ENCODE results near the gene CEP95. TPM values are rescaled to one million over a fixed set of nuclear protein-coding genes. Genes with fewer than 3 reads are reported as not detected.

CEP95 gene
- total and polyA plus RNA-seq, 2 of the 13 experiments (the other 11 are each of a cell fraction or from before 2014, with no cell fraction given): 65.9 to 68.8 TPM

DNA sequence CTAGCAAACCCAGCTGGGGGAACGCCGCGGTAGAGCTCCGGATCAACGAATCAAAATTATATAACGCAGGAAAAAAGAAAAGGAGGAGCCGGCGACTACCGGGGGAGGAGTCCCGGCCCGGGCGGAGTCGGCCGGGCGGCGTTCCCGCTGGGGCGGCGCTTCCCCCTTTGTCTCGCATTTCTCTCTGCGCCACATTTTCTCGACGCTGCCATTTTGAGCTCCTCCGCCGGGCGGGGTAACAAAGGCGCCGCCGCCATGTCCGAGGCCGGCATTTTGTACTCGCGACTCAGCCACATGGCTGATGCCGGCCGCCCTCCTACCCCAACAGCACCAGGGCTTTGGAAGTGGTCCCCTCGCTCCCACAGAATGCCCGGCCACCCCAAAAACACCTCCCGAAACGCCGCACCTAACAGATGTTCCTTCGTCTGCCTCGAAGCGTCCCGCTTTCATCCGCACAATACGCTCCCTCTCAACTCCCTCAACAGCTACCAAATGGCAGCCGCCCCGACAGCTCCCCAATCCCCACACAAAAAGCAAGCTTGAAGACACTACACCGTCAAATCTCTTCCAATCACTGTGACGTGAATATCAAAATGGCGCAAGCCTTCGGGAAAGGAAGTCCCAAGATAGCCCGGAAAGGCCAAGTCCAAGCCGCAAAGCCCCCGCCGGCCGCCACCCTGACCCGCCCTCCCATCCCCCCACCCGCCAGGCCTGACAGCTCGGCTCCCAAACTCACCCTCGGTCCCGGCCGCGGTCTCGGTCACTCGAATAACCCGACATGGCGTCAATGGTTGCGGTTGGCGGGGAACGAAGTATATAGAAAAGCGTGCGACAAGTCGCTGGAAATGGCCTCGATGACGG is 1.2 kb upstream of the CEP95 start (continued):
- TF ChIP-seq, protein P1, sequence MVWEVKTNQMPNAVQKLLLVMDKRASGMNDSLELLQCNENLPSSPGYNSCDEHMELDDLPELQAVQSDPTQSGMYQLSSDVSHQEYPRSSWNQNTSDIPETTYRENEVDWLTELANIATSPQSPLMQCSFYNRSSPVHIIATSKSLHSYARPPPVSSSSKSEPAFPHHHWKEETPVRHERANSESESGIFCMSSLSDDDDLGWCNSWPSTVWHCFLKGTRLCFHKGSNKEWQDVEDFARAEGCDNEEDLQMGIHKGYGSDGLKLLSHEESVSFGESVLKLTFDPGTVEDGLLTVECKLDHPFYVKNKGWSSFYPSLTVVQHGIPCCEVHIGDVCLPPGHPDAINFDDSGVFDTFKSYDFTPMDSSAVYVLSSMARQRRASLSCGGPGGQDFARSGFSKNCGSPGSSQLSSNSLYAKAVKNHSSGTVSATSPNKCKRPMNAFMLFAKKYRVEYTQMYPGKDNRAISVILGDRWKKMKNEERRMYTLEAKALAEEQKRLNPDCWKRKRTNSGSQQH (CRISPR knock-in tag; IDR thresholded peaks at IDR 0.05; ENCODE audit: low read depth): 0 out of 2 replicates have a peak, but pooled peaks have one; percentile 64
- TF ChIP-seq HOXA9 (CRISPR knock-in tag; IDR thresholded peaks at IDR 0.05; ENCODE audit: borderline replicate concordance) (no peak), ZNF572 (CRISPR knock-in tag; IDR thresholded peaks at IDR 0.05) (no peak), SCMH1 (CRISPR knock-in tag; IDR thresholded peaks at IDR 0.05; ENCODE audit: borderline replicate concordance) (no peak), IKZF4 (CRISPR knock-in tag; IDR thresholded peaks at IDR 0.05; ENCODE audit: borderline replicate concordance, low read depth, not compliant biosample characterization) (peak; percentile 14), MTA1 (CRISPR knock-in tag; IDR thresholded peaks at IDR 0.05; ENCODE audit: borderline replicate concordance) (no peak; the same call in 1 of the 2 replicates), ERF (CRISPR knock-in tag; IDR thresholded peaks at IDR 0.05) (peak; percentile 70; the same call in 1 of the 2 replicates), REL (CRISPR knock-in tag; conservative IDR thresholded peaks at IDR 0.05) (0 out of 2 replicates have a peak, but pooled peaks have one; percentile 17), KAT8 (CRISPR knock-in tag; IDR thresholded peaks at IDR 0.05) (peak; percentile 79), ZNF639 (CRISPR knock-in tag; conservative IDR thresholded peaks at IDR 0.05) (0 out of 2 replicates have a peak, but pooled peaks have one; percentile 21), TRIM22 (IDR thresholded peaks at IDR 0.05) (no peak)
- TF ChIP-seq, protein P2, sequence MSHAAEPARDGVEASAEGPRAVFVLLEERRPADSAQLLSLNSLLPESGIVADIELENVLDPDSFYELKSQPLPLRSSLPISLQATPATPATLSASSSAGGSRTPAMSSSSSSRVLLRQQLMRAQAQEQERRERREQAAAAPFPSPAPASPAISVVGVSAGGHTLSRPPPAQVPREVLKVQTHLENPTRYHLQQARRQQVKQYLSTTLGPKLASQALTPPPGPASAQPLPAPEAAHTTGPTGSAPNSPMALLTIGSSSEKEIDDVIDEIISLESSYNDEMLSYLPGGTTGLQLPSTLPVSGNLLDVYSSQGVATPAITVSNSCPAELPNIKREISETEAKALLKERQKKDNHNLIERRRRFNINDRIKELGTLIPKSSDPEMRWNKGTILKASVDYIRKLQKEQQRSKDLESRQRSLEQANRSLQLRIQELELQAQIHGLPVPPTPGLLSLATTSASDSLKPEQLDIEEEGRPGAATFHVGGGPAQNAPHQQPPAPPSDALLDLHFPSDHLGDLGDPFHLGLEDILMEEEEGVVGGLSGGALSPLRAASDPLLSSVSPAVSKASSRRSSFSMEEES (CRISPR knock-in tag; IDR thresholded peaks at IDR 0.05): peak; percentile 69
- TF ChIP-seq, protein P3, sequence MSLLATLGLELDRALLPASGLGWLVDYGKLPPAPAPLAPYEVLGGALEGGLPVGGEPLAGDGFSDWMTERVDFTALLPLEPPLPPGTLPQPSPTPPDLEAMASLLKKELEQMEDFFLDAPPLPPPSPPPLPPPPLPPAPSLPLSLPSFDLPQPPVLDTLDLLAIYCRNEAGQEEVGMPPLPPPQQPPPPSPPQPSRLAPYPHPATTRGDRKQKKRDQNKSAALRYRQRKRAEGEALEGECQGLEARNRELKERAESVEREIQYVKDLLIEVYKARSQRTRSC (CRISPR knock-in tag; IDR thresholded peaks at IDR 0.05; ENCODE audit: low read depth): 0 out of 2 replicates have a peak, but pooled peaks have one; percentile 3
- TF ChIP-seq, protein P4, sequence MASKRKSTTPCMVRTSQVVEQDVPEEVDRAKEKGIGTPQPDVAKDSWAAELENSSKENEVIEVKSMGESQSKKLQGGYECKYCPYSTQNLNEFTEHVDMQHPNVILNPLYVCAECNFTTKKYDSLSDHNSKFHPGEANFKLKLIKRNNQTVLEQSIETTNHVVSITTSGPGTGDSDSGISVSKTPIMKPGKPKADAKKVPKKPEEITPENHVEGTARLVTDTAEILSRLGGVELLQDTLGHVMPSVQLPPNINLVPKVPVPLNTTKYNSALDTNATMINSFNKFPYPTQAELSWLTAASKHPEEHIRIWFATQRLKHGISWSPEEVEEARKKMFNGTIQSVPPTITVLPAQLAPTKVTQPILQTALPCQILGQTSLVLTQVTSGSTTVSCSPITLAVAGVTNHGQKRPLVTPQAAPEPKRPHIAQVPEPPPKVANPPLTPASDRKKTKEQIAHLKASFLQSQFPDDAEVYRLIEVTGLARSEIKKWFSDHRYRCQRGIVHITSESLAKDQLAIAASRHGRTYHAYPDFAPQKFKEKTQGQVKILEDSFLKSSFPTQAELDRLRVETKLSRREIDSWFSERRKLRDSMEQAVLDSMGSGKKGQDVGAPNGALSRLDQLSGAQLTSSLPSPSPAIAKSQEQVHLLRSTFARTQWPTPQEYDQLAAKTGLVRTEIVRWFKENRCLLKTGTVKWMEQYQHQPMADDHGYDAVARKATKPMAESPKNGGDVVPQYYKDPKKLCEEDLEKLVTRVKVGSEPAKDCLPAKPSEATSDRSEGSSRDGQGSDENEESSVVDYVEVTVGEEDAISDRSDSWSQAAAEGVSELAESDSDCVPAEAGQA (IDR thresholded peaks at IDR 0.05; ENCODE audit: low read depth): peak; percentile 95
- TF ChIP-seq, protein P4 (CRISPR knock-in tag; IDR thresholded peaks at IDR 0.05; ENCODE audit: borderline replicate concordance): no peak

All from HepG2 (cell line).